EH (cell line): Measurements from ENCODE around the gene PCBD1.
A peak's percentile ranks its signal among the peaks of the same experiment; 100 is the strongest.
"Not testable (repeated sequence)": the region's sequence is repeated elsewhere in the genome, so short reads cannot be mapped to it uniquely, and the experiment has no call there.

Experiments
- DNase-seq: peaks from one replicate; pipeline ENCODE4 v3.0.0-alpha.2; 2015; ENCODE audit warnings: low read depth

The PCBD1 gene

GRCh38 chr10:70887804-70888800 is at the start of gene PCBD1:
Gene PCBD1, minus strand, starts transcription at chr10:70888565. Its CDS starts 32 bp downstream, at chr10:70888533.
- peak; percentile 68 for DNase-seq

- DNase-seq, result no peak
Measured at GRCh38 chr10:70937661-70938060, 49.3 kb upstream of the PCBD1 start.

GRCh38 chr10:70936111-70936510 is 47.7 kb upstream of the PCBD1 start:
- DNase-seq, result no peak

GRCh38 chr10:70935631-70936030 is 47.3 kb upstream of the PCBD1 start:
- DNase-seq, result no peak

GRCh38 chr10:70935125-70935625 is 46.8 kb upstream of the PCBD1 start:
- no peak for DNase-seq

- no peak for DNase-seq
Measured at GRCh38 chr10:70934701-70935100, 46.3 kb upstream of the PCBD1 start.

- DNase-seq, result peak; percentile 24
Measured at GRCh38 chr10:70932392-70933196, 44.2 kb upstream of the PCBD1 start.

GRCh38 chr10:70931168-70931815 is 42.9 kb upstream of the PCBD1 start:
- peak; percentile 30 for DNase-seq

GRCh38 chr10:70930263-70931000 is 42.1 kb upstream of the PCBD1 start:
- DNase-seq, result no peak

GRCh38 chr10:70928140-70928539 is 39.8 kb upstream of the PCBD1 start:
- no peak for DNase-seq

GRCh38 chr10:70927189-70927943 is 39.0 kb upstream of the PCBD1 start:
- no peak for DNase-seq

- DNase-seq, result no peak
Measured at GRCh38 chr10:70926226-70927000, 38.0 kb upstream of the PCBD1 start.

GRCh38 chr10:70925377-70926225 is 37.2 kb upstream of the PCBD1 start:
- peak; percentile 34 for DNase-seq

GRCh38 chr10:70923696-70924095 is 35.3 kb upstream of the PCBD1 start:
- DNase-seq, result no peak

GRCh38 chr10:70921285-70921684 is 32.9 kb upstream of the PCBD1 start:
- DNase-seq, result no peak

- DNase-seq, result no peak
Measured at GRCh38 chr10:70920519-70920918, 32.2 kb upstream of the PCBD1 start.

- DNase-seq, result not testable (repeated sequence)
Measured at GRCh38 chr10:70919906-70920305, 31.5 kb upstream of the PCBD1 start.

GRCh38 chr10:70918851-70919530 is 30.6 kb upstream of the PCBD1 start:
- DNase-seq, result no peak
